Spleen (tissue), 11 donors: ENCODE measurements around the gene RAPGEF3. TPM values are rescaled to one million over a fixed set of nuclear protein-coding genes. Genes with fewer than 3 reads are reported as not detected.
A peak's percentile ranks its signal among the peaks of the same experiment; 100 is the strongest.

ENCODE experiments used
- DNase-seq: peaks from one replicate; pipeline ENCODE4 v3.0.0-alpha.2; 2020
- H3K27ac ChIP-seq, 8 donors: fragments of 200-600 bp; sonication (generic) in 7 of 8; 1 replicate in 4 of 8; 2 replicates in 4 of 8; pipeline versions ENCODE4 v1.5.0 to v1.8.0; 2016 to 2021; ENCODE audit warnings: inconsistent platforms in 4 of 8, mild to moderate bottlenecking in 4 of 8, moderate library complexity in 1 of 8
- H3K27me3 ChIP-seq, 7 donors: fragments of 200-600 bp; sonication (generic) in 6 of 7; replicated peaks in 1 of 7; 1 replicate in 4 of 7; 2 replicates in 3 of 7; pipeline versions ENCODE4 v1.5.0 to v1.8.0; 2016 to 2021; ENCODE audit warnings: inconsistent platforms in 3 of 7, mild to moderate bottlenecking in 1 of 7
- H3K36me3 ChIP-seq, 6 donors: fragments of 200-600 bp; sonication (generic) in 5 of 6; 1 replicate in 4 of 6; 2 replicates in 2 of 6; pipeline versions ENCODE4 v1.5.0 to v1.8.0; 2016 to 2021; ENCODE audit warnings: inconsistent platforms in 2 of 6
- H3K4me1 ChIP-seq, 6 donors: fragments of 200-600 bp; sonication (generic) in 5 of 6; 1 replicate in 3 of 6; 2 replicates in 3 of 6; pipeline versions ENCODE4 v1.5.0 to v1.8.0; 2016 to 2021; ENCODE audit warnings: inconsistent platforms in 3 of 6
- H3K4me3 ChIP-seq, 8 donors: fragments of 200-600 bp; sonication (generic) in 7 of 8; 1 replicate in 4 of 8; 2 replicates in 4 of 8; pipeline versions ENCODE4 v1.5.0 to v1.8.0; 2016 to 2021; ENCODE audit warnings: inconsistent platforms in 4 of 8, mild to moderate bottlenecking in 4 of 8, moderate library complexity in 2 of 8
- H3K9me3 ChIP-seq, 8 donors: fragments of 200-600 bp; sonication (generic) in 7 of 8; 1 replicate in 4 of 8; 2 replicates in 4 of 8; pipeline versions ENCODE4 v1.5.0 to v1.8.0; 2016 to 2021; ENCODE audit warnings: inconsistent platforms in 4 of 8
- POLR2A ChIP-seq, 3 donors: fragments of 450-650 bp; IDR thresholded peaks; one replicate each; pipeline ENCODE4 v1.5.1; 2017; ENCODE audit warnings: antibody characterized with exemption in 3 of 3, mild to moderate bottlenecking in 1 of 3
- POLR2AphosphoS5 ChIP-seq, 3 donors: sonication (generic); formaldehyde crosslinking; IDR thresholded peaks; one replicate each; pipeline ENCODE4 v1.5.1; 2017; ENCODE audit warnings: antibody characterized with exemption in 3 of 3
- whole genome bisulfite sequencing, 5 donors: extraction: QIAGEN DNeasy Blood & Tissue Kit in 3 of 5; methylation state at CpG; one replicate each; pipeline versions ENCODE4 v1.1.5 to v1.1.7; 2013 to 2018; 5-methylcytosine and 5-hydroxymethylcytosine counted together
- intact Hi-C: fragments of 100-400 bp; cut with DNase I; formaldehyde crosslinking; loops from one replicate; pipeline ENCODE4 v1.15.0; 2023; ENCODE audit warnings: low total_unique reads
- polyA plus RNA-seq, 3 donors: library from polyadenylated mRNA; stranded (reverse); fragments of 200-250 nt; gene quantifications; one replicate each; pipeline ENCODE4 v1.2.1, GENCODE V29; 2013
- total RNA-seq, 7 donors: library from RNA; depleted of rRNA in 3 of 7; stranded (reverse); fragments of >200 nt in 3 of 7; fragmentation: NEBNext Ultra II Directional in 4 of 7; extraction: Animal tissue kit (Norgen Biotek cat#: 25700) in 4 of 7; gene quantifications; one replicate each; pipeline versions ENCODE4 v1.1.0 to v1.2.1, GENCODE V29; 2016 to 2021
- TF ChIP-seq, protein P1 (sequence below), 11 experiments: fragments of 200-600 bp in 7 of 11; fragments of 450-650 bp in 4 of 11; sonication (generic) in 4 of 11; IDR thresholded peaks in 8 of 11; conservative IDR thresholded peaks in 3 of 11; 1 replicate in 7 of 11; 2 replicates in 4 of 11; pipeline versions ENCODE4 v1.4.0 to v1.8.0; 2016 to 2021; ENCODE audit warnings: antibody characterized with exemption in 11 of 11, inconsistent platforms in 4 of 11, mild to moderate bottlenecking in 1 of 11
- donor health status: healthy with polysubstance abuse.
- donor health status: DM: no; HTN: no; CAD: no; lungs with moderate emphysema.
- donor health status: DM: no; HTN: no; CAD: no.
- donor health status: Bipolar disorder and iron deficiency.
- donor health status: healthy.
- donor health status: DM: no; HTN: no; CAD: no.
- donor health status: DM: yes; HTN: yes; CAD: no.

The RAPGEF3 gene
- total and polyA plus RNA-seq, 10 donors, result 21.4 to 116 (median 58.7) TPM

GRCh38 chr12:47752552-47752951 is 6.1 kb downstream of the RAPGEF3 start:
- peaks cover 17 to 90% (median 67%) of the 10 kb centered on the region in 6 donors for H3K4me1 ChIP-seq
- intact Hi-C loops, result no loop called here

GRCh38 chr12:47752121-47752520 is 6.6 kb downstream of the RAPGEF3 start:
- DNase-seq, result peak; percentile 44
- peaks cover 0 to 46% (median 3%) of the 10 kb centered on the region in 6 donors for H3K36me3 ChIP-seq
- intact Hi-C loops, result no loop called here
- H3K9me3 ChIP-seq, result no peaks in the 10 kb centered on the region
- no peak overlapping the region for H3K4me3 ChIP-seq
- peak overlapping the region in 5 of 8 donors; percentile 29 to 83 (median 78) for H3K27ac ChIP-seq
- H3K4me1 ChIP-seq, result peaks cover 16 to 90% (median 67%) of the 10 kb centered on the region in 6 donors
- 84 to 94% (median 90%) methylated on average over 4 of the region's 4 CpGs for WGBS, 5 donors
- no peaks in the 10 kb centered on the region for H3K27me3 ChIP-seq
- TF ChIP-seq POLR2A (IDR thresholded peaks at IDR 0.05) (no peak), POLR2AphosphoS5 (IDR thresholded peaks at IDR 0.05) (no peak)
- TF ChIP-seq, protein P1, sequence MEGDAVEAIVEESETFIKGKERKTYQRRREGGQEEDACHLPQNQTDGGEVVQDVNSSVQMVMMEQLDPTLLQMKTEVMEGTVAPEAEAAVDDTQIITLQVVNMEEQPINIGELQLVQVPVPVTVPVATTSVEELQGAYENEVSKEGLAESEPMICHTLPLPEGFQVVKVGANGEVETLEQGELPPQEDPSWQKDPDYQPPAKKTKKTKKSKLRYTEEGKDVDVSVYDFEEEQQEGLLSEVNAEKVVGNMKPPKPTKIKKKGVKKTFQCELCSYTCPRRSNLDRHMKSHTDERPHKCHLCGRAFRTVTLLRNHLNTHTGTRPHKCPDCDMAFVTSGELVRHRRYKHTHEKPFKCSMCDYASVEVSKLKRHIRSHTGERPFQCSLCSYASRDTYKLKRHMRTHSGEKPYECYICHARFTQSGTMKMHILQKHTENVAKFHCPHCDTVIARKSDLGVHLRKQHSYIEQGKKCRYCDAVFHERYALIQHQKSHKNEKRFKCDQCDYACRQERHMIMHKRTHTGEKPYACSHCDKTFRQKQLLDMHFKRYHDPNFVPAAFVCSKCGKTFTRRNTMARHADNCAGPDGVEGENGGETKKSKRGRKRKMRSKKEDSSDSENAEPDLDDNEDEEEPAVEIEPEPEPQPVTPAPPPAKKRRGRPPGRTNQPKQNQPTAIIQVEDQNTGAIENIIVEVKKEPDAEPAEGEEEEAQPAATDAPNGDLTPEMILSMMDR (IDR thresholded peaks at IDR 0.05 in 8 of 11, conservative IDR thresholded peaks at IDR 0.05 in 3 of 11), result no peak

More at GRCh38 chr12:47752552-47752951, 6.1 kb downstream of the RAPGEF3 start:
- Histone ChIP-seq H3K9me3 (no peaks in the 10 kb centered on the region), H3K27ac (peak overlapping the region in 6 of 8 donors; percentile 19 to 89 (median 79)), H3K4me3 (no peak overlapping the region), H3K36me3 (peaks cover 0 to 42% (median 3%) of the 10 kb centered on the region in 6 donors), H3K27me3 (no peaks in the 10 kb centered on the region)
- TF ChIP-seq POLR2A (IDR thresholded peaks at IDR 0.05) (no peak), POLR2AphosphoS5 (IDR thresholded peaks at IDR 0.05) (no peak)
- TF ChIP-seq, protein P1 (IDR thresholded peaks at IDR 0.05 in 8 of 11, conservative IDR thresholded peaks at IDR 0.05 in 3 of 11), result no peak
- DNase-seq, result no peak
- WGBS, 5 donors, result 64 to 86% (median 82%) methylated on average over 7 of the region's 7 CpGs

DNA sequence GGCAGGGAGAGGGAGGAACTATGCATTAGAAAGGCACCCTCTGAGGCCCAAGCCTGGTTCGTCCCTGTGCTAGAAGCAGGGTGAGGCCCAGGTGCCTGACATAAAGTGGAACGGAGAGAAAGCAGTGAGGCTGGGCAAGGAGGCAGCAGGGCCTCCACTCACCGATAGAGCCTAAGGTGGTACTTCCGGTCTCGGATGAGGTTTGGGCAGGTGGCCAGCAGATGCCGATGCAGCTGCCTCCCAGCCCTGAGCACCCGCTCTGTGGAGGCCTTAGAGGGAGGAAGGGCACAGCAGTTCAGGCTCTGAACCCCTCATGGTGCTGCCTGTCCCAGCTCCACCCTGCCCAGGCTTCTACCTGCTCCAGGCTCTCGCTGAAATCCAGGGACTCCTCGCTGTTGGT is 7.1 kb downstream of the RAPGEF3 start:
- H3K9me3 ChIP-seq, result no peaks in the 10 kb centered on the region
- no peak for DNase-seq
- H3K27ac ChIP-seq, result peak overlapping the region in 1 of 8 donors; percentile 80
- H3K4me3 ChIP-seq, result no peak overlapping the region
- peaks cover 0 to 52% (median 5%) of the 10 kb centered on the region in 6 donors for H3K36me3 ChIP-seq
- WGBS, 5 donors, result 71 to 81% (median 77%) methylated on average over 4 to 9 of the region's 9 CpGs
- H3K4me1 ChIP-seq, result peaks cover 19 to 90% (median 67%) of the 10 kb centered on the region in 6 donors
- TF ChIP-seq, protein P1 (IDR thresholded peaks at IDR 0.05 in 8 of 11, conservative IDR thresholded peaks at IDR 0.05 in 3 of 11), result no peak
- TF ChIP-seq POLR2AphosphoS5 (IDR thresholded peaks at IDR 0.05) (peak in 1 of 3 donors; percentile 4), POLR2A (IDR thresholded peaks at IDR 0.05) (no peak)
- H3K27me3 ChIP-seq, result no peaks in the 10 kb centered on the region
- intact Hi-C loops, result no loop called here

- no peak overlapping the region for H3K4me3 ChIP-seq
- no peaks in the 10 kb centered on the region for H3K9me3 ChIP-seq
- TF ChIP-seq POLR2AphosphoS5 (IDR thresholded peaks at IDR 0.05), result no peak
- no peak for TF ChIP-seq POLR2A (IDR thresholded peaks at IDR 0.05)
- TF ChIP-seq, protein P1 (IDR thresholded peaks at IDR 0.05 in 8 of 11, conservative IDR thresholded peaks at IDR 0.05 in 3 of 11), result no peak
- peaks cover 17 to 90% (median 65%) of the 10 kb centered on the region in 6 donors for H3K4me1 ChIP-seq
- no peaks in the 10 kb centered on the region for H3K27me3 ChIP-seq
- peaks cover 0 to 58% (median 6%) of the 10 kb centered on the region in 6 donors for H3K36me3 ChIP-seq
- DNase-seq, result no peak
- 83 to 91% (median 87%) methylated on average over 13 to 19 of the region's 19 CpGs for WGBS, 5 donors
- intact Hi-C loops, result no loop called here
- peak overlapping the region in 1 of 8 donors; percentile 80 for H3K27ac ChIP-seq
These were observed 7.7 kb downstream of the RAPGEF3 start for GRCh38 chr12:47750916-47751470.
